ENCODE measurements around the gene CCNQ.

Gene CCNQ

GRCh38 chrX:153625271-153626024, 26.5 kb upstream of the CCNQ start:
- in situ Hi-C loops (cut with HindIII; ENCODE audit: low pct_ligation_motif_present, low sequenced_read_pairs) = no loop called here
- no peak for DNase-seq
- Histone ChIP-seq H3K27ac (no peak overlapping the region), H3K36me3 (replicated peaks) (no peaks in the 10 kb centered on the region), H3K27me3 (replicated peaks) (no peaks in the 10 kb centered on the region), H3K4me3 (ENCODE audit: low read depth, low read length) (no peak overlapping the region)
- no peak for TF ChIP-seq CTCF (IDR thresholded peaks at IDR 0.05; ENCODE audit: low read depth, low read length, missing control alignments)

- DNase-seq = no peak
- Histone ChIP-seq H3K4me3 (ENCODE audit: low read depth, low read length) (no peak overlapping the region), H3K27me3 (replicated peaks) (no peaks in the 10 kb centered on the region), H3K36me3 (replicated peaks) (no peaks in the 10 kb centered on the region), H3K27ac (no peak overlapping the region)
- TF ChIP-seq CTCF (IDR thresholded peaks at IDR 0.05; ENCODE audit: low read depth, low read length, missing control alignments) = no peak
- in situ Hi-C loops (cut with HindIII; ENCODE audit: low pct_ligation_motif_present, low sequenced_read_pairs) = no loop called here
Observed at GRCh38 chrX:153624196-153625091, 25.5 kb upstream of the CCNQ start.

DNA sequence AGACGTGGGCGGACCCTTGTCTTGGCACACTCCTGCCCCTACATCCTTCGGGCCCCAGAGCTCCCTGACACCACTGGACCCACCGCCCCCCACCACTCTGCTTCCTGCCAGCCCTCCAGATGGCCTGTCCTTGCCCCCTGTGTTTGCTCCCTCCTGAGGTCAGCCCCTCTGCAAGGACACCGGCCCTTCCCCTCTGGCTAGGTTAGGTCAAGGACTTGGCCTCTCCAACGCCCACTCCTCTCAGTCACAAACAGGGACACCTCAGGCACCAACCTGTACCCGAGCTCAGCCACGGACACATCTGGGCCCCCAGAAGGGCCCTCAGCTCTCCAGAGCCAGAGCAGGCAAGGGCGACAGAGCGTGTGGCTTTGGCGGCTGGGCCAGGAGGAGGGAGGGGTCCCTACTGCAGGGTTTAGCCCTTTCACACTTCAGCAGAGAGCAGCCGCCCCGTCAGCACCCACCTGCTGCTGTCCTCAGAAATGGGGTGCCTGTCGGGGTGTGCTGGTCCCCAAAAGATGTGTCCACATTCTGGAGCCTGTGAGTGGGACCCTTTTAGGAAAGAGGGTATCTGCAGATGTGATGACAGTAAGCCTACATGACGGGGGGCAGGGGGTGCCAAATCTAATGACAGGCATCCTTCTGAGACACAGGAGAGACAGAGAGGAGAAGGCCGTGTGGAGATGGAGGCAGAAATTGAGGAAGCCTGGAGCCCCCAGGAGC, 24.5 kb upstream of the CCNQ start:
- no peaks in the 10 kb centered on the region for H3K36me3 ChIP-seq (replicated peaks)
- H3K27me3 ChIP-seq (replicated peaks) = no peaks in the 10 kb centered on the region
- no peak overlapping the region for H3K4me3 ChIP-seq (ENCODE audit: low read depth, low read length)
- no peak for DNase-seq
- TF ChIP-seq CTCF (IDR thresholded peaks at IDR 0.05; ENCODE audit: low read depth, low read length, missing control alignments) = no peak
- no peak overlapping the region for H3K27ac ChIP-seq
- in situ Hi-C loops (cut with HindIII; ENCODE audit: low pct_ligation_motif_present, low sequenced_read_pairs) = no loop called here

- no peak for DNase-seq
- no peak overlapping the region for H3K27ac ChIP-seq
- no peak overlapping the region for H3K4me3 ChIP-seq (ENCODE audit: low read depth, low read length)
- in situ Hi-C loops (cut with HindIII; ENCODE audit: low pct_ligation_motif_present, low sequenced_read_pairs) = no loop called here
- H3K27me3 ChIP-seq (replicated peaks) = peaks cover 5% of the 10 kb centered on the region
- TF ChIP-seq CTCF (IDR thresholded peaks at IDR 0.05; ENCODE audit: low read depth, low read length, missing control alignments) = no peak
- no peaks in the 10 kb centered on the region for H3K36me3 ChIP-seq (replicated peaks)
Observed at GRCh38 chrX:153622661-153623309, 23.8 kb upstream of the CCNQ start.

DNA sequence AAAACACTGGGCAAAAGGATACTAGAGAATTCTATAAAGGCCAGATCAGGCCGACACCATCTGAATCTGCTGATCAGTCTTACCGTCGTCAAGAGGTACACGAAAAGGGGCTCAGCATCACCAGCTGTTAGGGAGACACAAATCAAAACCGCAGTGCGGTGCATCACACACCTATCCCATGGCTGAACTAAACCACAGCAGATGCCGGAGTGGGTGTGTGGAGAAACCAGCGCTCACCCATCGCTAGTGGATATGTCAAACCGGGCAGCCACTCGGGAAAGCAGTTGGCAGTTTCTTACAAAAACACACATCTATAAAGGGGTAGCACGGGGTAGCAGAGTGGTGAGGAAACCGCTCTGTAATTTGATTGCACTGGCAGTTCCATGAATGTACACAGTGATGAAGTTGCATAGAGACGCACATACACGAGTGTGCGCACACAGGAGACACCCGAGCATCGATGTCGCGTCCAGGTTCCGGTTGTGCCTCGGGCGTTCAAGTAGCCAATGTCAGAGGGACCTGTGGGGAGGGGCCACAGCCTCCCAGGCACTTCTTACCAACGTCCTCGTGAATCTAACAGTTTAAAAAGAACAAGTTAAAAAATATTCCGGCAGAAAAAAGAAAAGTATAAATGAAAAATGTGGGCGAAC, 23.1 kb upstream of the CCNQ start:
- H3K4me3 ChIP-seq (ENCODE audit: low read depth, low read length) = no peak overlapping the region

More for the DNA sequence above, 23.1 kb upstream of the CCNQ start:
- Histone ChIP-seq H3K27me3 (replicated peaks) (peaks cover 5% of the 10 kb centered on the region), H3K27ac (no peak overlapping the region), H3K36me3 (replicated peaks) (no peaks in the 10 kb centered on the region)
- DNase-seq = no peak
- in situ Hi-C loops (cut with HindIII; ENCODE audit: low pct_ligation_motif_present, low sequenced_read_pairs) = no loop called here
- no peak for TF ChIP-seq CTCF (IDR thresholded peaks at IDR 0.05; ENCODE audit: low read depth, low read length, missing control alignments)
